ENCODE measurements around the gene IL5. TPM values are rescaled to one million over a fixed set of nuclear protein-coding genes. Genes with fewer than 3 reads are reported as not detected.
"Not testable (repeated sequence)": the region's sequence is repeated elsewhere in the genome, so short reads cannot be mapped to it uniquely, and the experiment has no call there.

The IL5 gene
- total and polyA plus RNA-seq, 2 donors (not counting 1 experiment from before 2014, with no cell fraction given), result not detected

DNA sequence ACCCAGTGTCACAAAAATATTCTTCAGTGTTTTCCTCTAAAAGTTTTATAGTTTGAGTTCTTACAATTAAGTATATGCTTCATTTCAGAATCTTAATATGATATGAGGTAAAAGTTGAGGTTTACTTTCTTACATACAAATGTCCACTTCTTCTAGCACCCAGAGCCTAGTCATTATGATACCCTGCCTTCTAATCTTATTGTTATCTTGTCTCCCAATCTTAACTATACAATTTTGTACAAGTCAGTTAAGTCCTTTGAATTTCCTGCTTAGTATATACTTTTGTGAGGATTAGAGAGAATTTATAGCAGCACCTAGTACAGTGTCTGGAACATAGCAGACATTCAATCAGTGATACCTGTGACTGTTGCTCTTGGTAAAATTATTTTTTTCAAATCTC is 42.7 kb upstream of the IL5 start:
- H2AFZ ChIP-seq (ENCODE audit: insufficient read depth, low read depth, low read length, poor library complexity, severe bottlenecking), result no peak overlapping the region
- ATAC-seq (ENCODE audit: low read depth) (no peak), DNase-seq (no peak)
- H3K4me1 ChIP-seq (ENCODE audit: control insufficient read depth in 2 of 2, insufficient read depth in 2 of 2, low read length in 2 of 2), result no peaks in the 10 kb centered on the region
- no peak overlapping the region for H3K4me3 ChIP-seq (ENCODE audit: control extremely low read depth in 1 of 5, extremely low read depth in 1 of 5, insufficient read depth in 1 of 5, low read depth in 2 of 5, low read length in 4 of 5)
- H3K79me2 ChIP-seq (ENCODE audit: control insufficient read depth, insufficient read depth, low read length), result no peaks in the 10 kb centered on the region
- ChIA-PET CTCF (interaction anchor here (0.7 kb wide), 1 partner anchor 59 kb away, joined by 5 read pairs; no protein-coding TSS in a partner anchor), POLR2A (no interaction called here)
- no peaks in the 10 kb centered on the region for H3K9me3 ChIP-seq (ENCODE audit: control extremely low read depth in 1 of 3, control insufficient read depth in 2 of 3, insufficient read depth in 1 of 3, low read length in 2 of 3)
- no peak overlapping the region for H3K4me2 ChIP-seq (replicated peaks; ENCODE audit: low read depth, low read length, poor library complexity, severe bottlenecking)
- Mint-ChIP-seq H3K9me3 (ENCODE audit: insufficient read depth) (no peaks in the 10 kb centered on the region), H3K4me1 (peaks cover 2% of the 10 kb centered on the region), H3K27me3 (no peaks in the 10 kb centered on the region), H3K27ac (no peak overlapping the region), H3K4me3 (no peak overlapping the region)
- intact Hi-C loops (cut with micrococcal nuclease), result no loop called here
- no peaks in the 10 kb centered on the region for H3K27me3 ChIP-seq (replicated peaks in 1 of 4; ENCODE audit: control extremely low read depth in 1 of 4, control insufficient read depth in 3 of 4, insufficient read depth in 4 of 4, low read length in 3 of 4)
- no peak overlapping the region for H3K9ac ChIP-seq (ENCODE audit: low read length)
- peaks cover 9 to 46% of the 10 kb centered on the region in 2 experiments for H3K36me3 ChIP-seq (replicated peaks in 1 of 2; ENCODE audit: control extremely low read depth in 1 of 2, control insufficient read depth in 1 of 2, extremely low read depth in 1 of 2, insufficient read depth in 2 of 2, low read length in 1 of 2)
- H4K20me1 ChIP-seq (ENCODE audit: control insufficient read depth, insufficient read depth, low read length, poor library complexity, severe bottlenecking), result no peaks in the 10 kb centered on the region
- TF ChIP-seq CTCF (IDR thresholded peaks at IDR 0.05), result no peak
- no peak for TF ChIP-seq EZH2 (IDR thresholded peaks at IDR 0.05; ENCODE audit: borderline replicate concordance, insufficient read depth, low read depth, low read length, poor library complexity, severe bottlenecking)
- no peak overlapping the region for H3K27ac ChIP-seq (ENCODE audit: low read length in 2 of 2)

DNA sequence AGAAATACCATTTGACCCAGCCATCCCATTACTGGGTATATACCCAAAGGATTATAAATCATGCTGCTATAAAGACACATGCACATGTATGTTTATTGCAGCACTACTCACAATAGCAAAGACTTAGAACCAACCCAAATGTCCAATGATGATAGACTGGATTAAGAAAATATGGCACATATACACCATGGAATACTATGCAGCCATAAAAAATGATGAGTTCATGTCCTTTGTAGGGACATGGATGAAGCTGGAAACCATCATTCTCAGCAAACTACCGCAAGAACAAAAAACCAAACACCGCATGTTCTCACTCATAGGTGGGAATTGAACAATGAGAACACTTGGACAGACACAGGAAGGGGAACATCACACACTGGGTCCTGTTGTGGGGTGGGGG is 41.2 kb upstream of the IL5 start:
- H4K20me1 ChIP-seq (ENCODE audit: control insufficient read depth, insufficient read depth, low read length, poor library complexity, severe bottlenecking); H3K4me2 ChIP-seq (replicated peaks; ENCODE audit: low read depth, low read length, poor library complexity, severe bottlenecking); POLR2A ChIA-PET; H3K27me3 ChIP-seq (replicated peaks in 1 of 4; ENCODE audit: control extremely low read depth in 1 of 4, control insufficient read depth in 3 of 4, insufficient read depth in 4 of 4, low read length in 3 of 4); H3K4me1 Mint-ChIP-seq; H3K4me1 ChIP-seq (ENCODE audit: control insufficient read depth in 2 of 2, insufficient read depth in 2 of 2, low read length in 2 of 2); H3K9me3 Mint-ChIP-seq (ENCODE audit: insufficient read depth); H3K79me2 ChIP-seq (ENCODE audit: control insufficient read depth, insufficient read depth, low read length); H3K27ac Mint-ChIP-seq; H3K9me3 ChIP-seq (ENCODE audit: control extremely low read depth in 1 of 3, control insufficient read depth in 2 of 3, insufficient read depth in 1 of 3, low read length in 2 of 3); ATAC-seq (ENCODE audit: low read depth); H3K4me3 ChIP-seq (ENCODE audit: control extremely low read depth in 1 of 5, extremely low read depth in 1 of 5, insufficient read depth in 1 of 5, low read depth in 2 of 5, low read length in 4 of 5); intact Hi-C loops (cut with micrococcal nuclease); H3K9ac ChIP-seq (ENCODE audit: low read length); H3K27me3 Mint-ChIP-seq; DNase-seq; CTCF ChIA-PET; H3K27ac ChIP-seq (ENCODE audit: low read length in 2 of 2); H3K4me3 Mint-ChIP-seq; H2AFZ ChIP-seq (ENCODE audit: insufficient read depth, low read depth, low read length, poor library complexity, severe bottlenecking): not testable (repeated sequence)
- peaks cover 5 to 49% of the 10 kb centered on the region in 2 experiments for H3K36me3 ChIP-seq (replicated peaks in 1 of 2; ENCODE audit: control extremely low read depth in 1 of 2, control insufficient read depth in 1 of 2, extremely low read depth in 1 of 2, insufficient read depth in 2 of 2, low read length in 1 of 2)
- WGBS (ENCODE audit: insufficient coverage), result no CpG with 5 or more reads among the region's 2 CpGs

All from B cell (primary cell).